Gastrocnemius medialis (tissue), 4 donors: ENCODE measurements around the gene SF1.

Source experiments
- POLR2A ChIP-seq, 2 donors: fragments of 450-650 bp; IDR thresholded peaks; one replicate each; pipeline ENCODE4 v1.6.1; 2017; ENCODE audit warnings: antibody characterized with exemption in 2 of 2, mild to moderate bottlenecking in 2 of 2, moderate library complexity in 2 of 2
- TF ChIP-seq, protein P1 (sequence below), 5 experiments: fragments of 450-650 bp in 3 of 5; fragments of 200-600 bp in 2 of 5; sonication (generic) in 2 of 5; IDR thresholded peaks in 4 of 5; conservative IDR thresholded peaks in 1 of 5; 1 replicate in 4 of 5; 2 replicates in 1 of 5; pipeline ENCODE4 v1.5.1; 2016 to 2019; ENCODE audit warnings: antibody characterized with exemption in 5 of 5, mild to moderate bottlenecking in 3 of 5, moderate library complexity in 3 of 5

DNA sequence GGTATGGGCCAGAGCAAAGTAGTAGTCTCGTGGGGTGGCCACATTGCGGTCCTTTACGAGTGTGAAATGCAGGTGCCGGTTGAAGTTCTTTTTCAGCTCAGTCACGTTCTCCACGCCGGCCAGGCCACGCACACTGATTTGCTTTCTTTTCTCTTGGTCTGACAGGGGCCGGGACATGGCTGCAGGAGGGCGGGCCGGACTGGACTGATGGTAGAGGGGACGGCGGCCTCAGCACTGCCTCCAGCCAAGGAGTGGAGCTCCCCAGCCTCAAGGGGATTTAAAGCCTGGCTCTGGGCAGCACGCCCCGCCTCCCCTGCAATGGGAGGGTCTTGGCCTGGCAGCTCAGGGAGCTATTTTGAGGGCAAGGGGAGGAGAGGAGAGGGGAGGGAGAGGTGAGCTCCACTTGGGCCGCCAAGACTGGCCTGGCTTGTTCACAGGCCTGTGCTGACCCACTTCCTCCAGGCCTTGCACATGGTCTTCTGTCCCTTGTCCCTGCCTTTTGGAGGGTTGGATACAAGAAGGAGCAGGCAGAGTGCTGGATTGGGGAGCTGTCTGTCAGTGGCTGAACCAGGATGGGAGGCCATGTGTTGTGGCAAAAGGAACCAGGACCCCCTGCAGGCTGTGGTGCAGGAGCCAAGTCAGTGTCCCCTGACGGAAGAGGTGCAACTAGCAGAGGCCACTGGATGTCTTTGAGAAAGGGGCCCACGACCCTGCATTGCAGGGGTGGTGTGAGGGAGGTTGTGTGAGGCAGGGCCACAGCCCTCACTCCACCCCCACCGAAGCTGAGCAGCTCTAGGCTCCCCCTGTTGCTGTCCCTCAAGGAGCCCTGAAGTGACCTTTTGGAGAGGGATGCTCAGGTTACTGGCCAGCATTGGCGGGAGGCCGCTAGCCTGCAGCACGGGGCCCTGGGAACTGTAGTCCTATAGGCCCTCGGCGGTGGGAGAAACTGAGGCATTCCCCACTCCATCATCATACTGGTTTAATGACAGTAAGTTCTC is 18.3 kb downstream of the SF1 start, which contains the start of gene PYGM:
- TF ChIP-seq, protein P1, sequence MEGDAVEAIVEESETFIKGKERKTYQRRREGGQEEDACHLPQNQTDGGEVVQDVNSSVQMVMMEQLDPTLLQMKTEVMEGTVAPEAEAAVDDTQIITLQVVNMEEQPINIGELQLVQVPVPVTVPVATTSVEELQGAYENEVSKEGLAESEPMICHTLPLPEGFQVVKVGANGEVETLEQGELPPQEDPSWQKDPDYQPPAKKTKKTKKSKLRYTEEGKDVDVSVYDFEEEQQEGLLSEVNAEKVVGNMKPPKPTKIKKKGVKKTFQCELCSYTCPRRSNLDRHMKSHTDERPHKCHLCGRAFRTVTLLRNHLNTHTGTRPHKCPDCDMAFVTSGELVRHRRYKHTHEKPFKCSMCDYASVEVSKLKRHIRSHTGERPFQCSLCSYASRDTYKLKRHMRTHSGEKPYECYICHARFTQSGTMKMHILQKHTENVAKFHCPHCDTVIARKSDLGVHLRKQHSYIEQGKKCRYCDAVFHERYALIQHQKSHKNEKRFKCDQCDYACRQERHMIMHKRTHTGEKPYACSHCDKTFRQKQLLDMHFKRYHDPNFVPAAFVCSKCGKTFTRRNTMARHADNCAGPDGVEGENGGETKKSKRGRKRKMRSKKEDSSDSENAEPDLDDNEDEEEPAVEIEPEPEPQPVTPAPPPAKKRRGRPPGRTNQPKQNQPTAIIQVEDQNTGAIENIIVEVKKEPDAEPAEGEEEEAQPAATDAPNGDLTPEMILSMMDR (IDR thresholded peaks at IDR 0.05 in 4 of 5, conservative IDR thresholded peaks at IDR 0.05 in 1 of 5), result no peak
- peak; percentile 62 to 92 for TF ChIP-seq POLR2A (IDR thresholded peaks at IDR 0.05)
